ENCODE data around the gene LRFN3. TPM values are rescaled to one million over a fixed set of nuclear protein-coding genes. Genes with fewer than 3 reads are reported as not detected.
A peak's percentile ranks its signal among the peaks of the same experiment; 100 is the strongest.

Gene LRFN3
- total and polyA plus RNA-seq, 10 of the 15 experiments (the other 5 are each of a cell fraction or from before 2014, with no cell fraction given) = 0.02 to 7.3 (median 2.0) TPM; not detected in 1

DNA sequence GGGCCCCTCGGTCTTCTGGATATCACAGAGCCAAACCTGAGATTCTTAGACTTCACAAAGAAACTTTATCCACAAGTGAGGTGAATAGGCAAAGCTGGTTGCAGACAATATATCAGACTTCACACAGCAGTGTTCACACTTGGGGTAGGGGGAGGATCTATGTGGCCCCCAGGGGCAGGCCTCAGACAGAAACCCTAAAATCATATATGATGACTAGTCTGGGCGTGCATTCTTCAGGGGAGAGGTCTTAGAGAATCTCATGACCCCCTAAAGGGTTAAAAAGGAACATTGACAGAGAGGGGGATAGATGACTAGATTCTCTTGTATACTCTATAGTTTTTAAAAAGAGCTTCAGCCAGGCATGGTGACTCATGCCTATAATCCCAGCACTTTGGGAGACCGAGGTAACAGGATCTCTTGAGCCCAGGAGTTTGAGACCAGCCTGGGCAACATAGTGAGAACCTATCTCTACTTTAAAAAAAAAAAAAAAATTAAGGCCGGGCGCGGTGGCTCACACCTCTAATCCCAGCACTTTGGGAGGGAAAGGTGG is 30.9 kb upstream of the LRFN3 start:
- intact Hi-C loops (cut with micrococcal nuclease; ENCODE audit: unreplicated experiment) = no loop called here
- peak overlapping the region; percentile 96 for H3K27ac ChIP-seq (ENCODE audit: control insufficient read depth, insufficient read depth)
- no peaks in the 10 kb centered on the region for H3K27me3 ChIP-seq (replicated peaks in 1 of 2; ENCODE audit: control insufficient read depth in 2 of 2, insufficient read depth in 2 of 2, low read length in 1 of 2)
- no peaks in the 10 kb centered on the region for H4K20me1 ChIP-seq (ENCODE audit: control insufficient read depth, insufficient read depth)
- no peak for FAIRE-seq
- H3K79me2 ChIP-seq (ENCODE audit: control insufficient read depth, insufficient read depth, low read length) = peaks cover 9% of the 10 kb centered on the region
- H3K4me1 ChIP-seq (ENCODE audit: control insufficient read depth, insufficient read depth, low read length) = peaks cover 55% of the 10 kb centered on the region
- no peak for ATAC-seq
- no peak for DNase-seq (ENCODE audit: low read depth, low spot score)
- no TSS peak for BruUV-seq (replicated peaks)
- in situ Hi-C loops (cut with MboI) = loop anchor here (10.0 kb wide), 1 partner anchor 570 kb away; no protein-coding TSS in a partner anchor
- ChIA-PET POLR2A (interaction anchor here (0.6 to 1.3 kb wide), 5 partner anchors 8 to 211 kb away, joined by 3 to 6 read pairs (median 4); no protein-coding TSS in a partner anchor), SMC1A (ENCODE audit: uncharacterized antibody, unreplicated experiment) (interaction anchor here (1.0 to 1.5 kb wide), 2 partner anchors 24 to 26 kb away, joined by 4 to 6 read pairs; no protein-coding TSS in a partner anchor), RAD21 (ENCODE audit: unreplicated experiment) (interaction anchor here (0.6 to 4.9 kb wide), 2 partner anchors 22 to 25 kb away, joined by 3 to 37 read pairs; no protein-coding TSS in a partner anchor), CTCF (interaction anchor here (0.5 to 3.1 kb wide), 3 partner anchors 8 to 25 kb away, joined by 3 to 13 read pairs (median 6); no protein-coding TSS in a partner anchor)
- H3K4me3 ChIP-seq = no peak overlapping the region
- no peaks in the 10 kb centered on the region for H3K9me3 ChIP-seq (replicated peaks; ENCODE audit: control insufficient read depth, insufficient read depth, low read length)
- H3K9ac ChIP-seq (ENCODE audit: control insufficient read depth, insufficient read depth, low read length) = no peak overlapping the region
- no peak for TF ChIP-seq MEF2A (IDR thresholded peaks at IDR 0.05; ENCODE audit: insufficient read depth, low read depth, low read length)
- no peak for TF ChIP-seq SRF (IDR thresholded peaks at IDR 0.05; ENCODE audit: low read depth in 2 of 2, low read length in 2 of 2)
- TF ChIP-seq POU2F2 (IDR thresholded peaks at IDR 0.05; ENCODE audit: borderline replicate concordance, low read depth, low read length) = no peak
- no peak for TF ChIP-seq RELA (IDR thresholded peaks at IDR 0.05; ENCODE audit: borderline replicate concordance, partially characterized antibody)
- no peak for TF ChIP-seq NR2F1 (conservative IDR thresholded peaks at IDR 0.05)
- TF ChIP-seq, protein P1, sequence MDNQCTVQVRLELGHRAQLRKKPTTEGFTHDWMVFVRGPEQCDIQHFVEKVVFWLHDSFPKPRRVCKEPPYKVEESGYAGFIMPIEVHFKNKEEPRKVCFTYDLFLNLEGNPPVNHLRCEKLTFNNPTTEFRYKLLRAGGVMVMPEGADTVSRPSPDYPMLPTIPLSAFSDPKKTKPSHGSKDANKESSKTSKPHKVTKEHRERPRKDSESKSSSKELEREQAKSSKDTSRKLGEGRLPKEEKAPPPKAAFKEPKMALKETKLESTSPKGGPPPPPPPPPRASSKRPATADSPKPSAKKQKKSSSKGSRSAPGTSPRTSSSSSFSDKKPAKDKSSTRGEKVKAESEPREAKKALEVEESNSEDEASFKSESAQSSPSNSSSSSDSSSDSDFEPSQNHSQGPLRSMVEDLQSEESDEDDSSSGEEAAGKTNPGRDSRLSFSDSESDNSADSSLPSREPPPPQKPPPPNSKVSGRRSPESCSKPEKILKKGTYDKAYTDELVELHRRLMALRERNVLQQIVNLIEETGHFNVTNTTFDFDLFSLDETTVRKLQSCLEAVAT (IDR thresholded peaks at IDR 0.05) = no peak
- no peak for TF ChIP-seq NR2C1 (IDR thresholded peaks at IDR 0.05)
- TF ChIP-seq, protein P2, sequence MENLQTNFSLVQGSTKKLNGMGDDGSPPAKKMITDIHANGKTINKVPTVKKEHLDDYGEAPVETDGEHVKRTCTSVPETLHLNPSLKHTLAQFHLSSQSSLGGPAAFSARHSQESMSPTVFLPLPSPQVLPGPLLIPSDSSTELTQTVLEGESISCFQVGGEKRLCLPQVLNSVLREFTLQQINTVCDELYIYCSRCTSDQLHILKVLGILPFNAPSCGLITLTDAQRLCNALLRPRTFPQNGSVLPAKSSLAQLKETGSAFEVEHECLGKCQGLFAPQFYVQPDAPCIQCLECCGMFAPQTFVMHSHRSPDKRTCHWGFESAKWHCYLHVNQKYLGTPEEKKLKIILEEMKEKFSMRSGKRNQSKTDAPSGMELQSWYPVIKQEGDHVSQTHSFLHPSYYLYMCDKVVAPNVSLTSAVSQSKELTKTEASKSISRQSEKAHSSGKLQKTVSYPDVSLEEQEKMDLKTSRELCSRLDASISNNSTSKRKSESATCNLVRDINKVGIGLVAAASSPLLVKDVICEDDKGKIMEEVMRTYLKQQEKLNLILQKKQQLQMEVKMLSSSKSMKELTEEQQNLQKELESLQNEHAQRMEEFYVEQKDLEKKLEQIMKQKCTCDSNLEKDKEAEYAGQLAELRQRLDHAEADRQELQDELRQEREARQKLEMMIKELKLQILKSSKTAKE (IDR thresholded peaks at IDR 0.05; ENCODE audit: low read depth, poor library complexity, severe bottlenecking) = no peak
- TF ChIP-seq IKZF2 (IDR thresholded peaks at IDR 0.05) = no peak
- TF ChIP-seq RAD51 (IDR thresholded peaks at IDR 0.05) = no peak
- no peak overlapping the region for H3K4me2 ChIP-seq (ENCODE audit: control insufficient read depth, insufficient read depth)
- H3K36me3 ChIP-seq (ENCODE audit: control insufficient read depth in 2 of 2, insufficient read depth in 2 of 2, low read length in 1 of 2) = no peaks in the 10 kb centered on the region
- H2AFZ ChIP-seq (ENCODE audit: control insufficient read depth, low read depth, low read length) = no peak overlapping the region
- 76% methylated on average over 6 of the region's 6 CpGs for whole genome bisulfite sequencing (ENCODE audit: insufficient coverage, insufficient replicate concordance, low lambda C conversion rate, missing lambda C conversion rate)

Measured in GM12878 (cell line).